IMR-90 (cell line): Measurements from ENCODE around the gene CUBN. TPM values are rescaled to one million over a fixed set of nuclear protein-coding genes. Genes with fewer than 3 reads are reported as not detected.
A peak's percentile ranks its signal among the peaks of the same experiment; 100 is the strongest.

Source experiments
- ATAC-seq: fragments of 200-7000 bp; cut with Tn5 transposase; 2 replicates; pipeline ENCODE4 v1.9.1; 2020; ENCODE audit warnings: low read depth, mild to moderate bottlenecking, moderate library complexity
- BruUV-seq: library from RNA; stranded (reverse); fragments of 400-500 nt; replicated peaks from 2 replicates; lab custom pipeline; 2021; lab: Mats Ljungman, UMichigan
- CTCF ChIA-PET: fragments of 300-600 bp; formaldehyde crosslinking; extraction: SDS; loops from one replicate; lab custom pipeline; 2021; ENCODE audit warnings: antibody characterized with exemption; lab: Yijun Ruan, JAX
- POLR2A ChIA-PET: fragments of 300-600 bp; sonication (Branson Sonifier 250); formaldehyde crosslinking; loops from one replicate; lab custom pipeline; 2022; ENCODE audit warnings: antibody characterized with exemption; ENCODE audit not compliant: unreplicated experiment; lab: Charles Lee
- DNase-seq: peaks from one replicate; pipeline ENCODE4 v3.0.0; 2013
- H2AFZ ChIP-seq: replicated peaks from 2 replicates; pipeline ENCODE3; 2013; ENCODE audit warnings: low read length, mild to moderate bottlenecking; ENCODE audit not compliant: poor library complexity
- H2AK5ac ChIP-seq: 2 replicates; pipeline ENCODE4 v1.6.1; 2013; ENCODE audit warnings: low read depth, low read length, inconsistent platforms
- H2AK9ac ChIP-seq: replicated peaks from 2 replicates; pipeline ENCODE3; 2013; ENCODE audit warnings: mild to moderate bottlenecking, low read depth, low read length, moderate library complexity; ENCODE audit not compliant: poor library complexity
- H2BK120ac ChIP-seq: 2 replicates; pipeline ENCODE4 v1.6.1; 2013; ENCODE audit warnings: low read depth, low read length, inconsistent platforms
- H2BK15ac ChIP-seq: 3 replicates; pipeline ENCODE4 v1.6.1; 2013; ENCODE audit warnings: low read depth, low read length, inconsistent platforms
- H2BK20ac ChIP-seq: 2 replicates; pipeline ENCODE4 v1.6.1; 2013; ENCODE audit warnings: low read depth, mild to moderate bottlenecking, inconsistent platforms, low read length, moderate library complexity
- H2BK5ac ChIP-seq: 2 replicates; pipeline ENCODE4 v1.6.1; 2013; ENCODE audit warnings: mild to moderate bottlenecking, low read depth, low read length, inconsistent platforms; ENCODE audit not compliant: poor library complexity, severe bottlenecking
- H3K14ac ChIP-seq: replicated peaks from 2 replicates; pipeline ENCODE4 v1.6.1; 2013; ENCODE audit warnings: low read depth, low read length, inconsistent platforms
- H3K18ac ChIP-seq: 2 replicates; pipeline ENCODE4 v1.6.1; 2013; ENCODE audit warnings: low read depth, low read length, control low read depth
- H3K23ac ChIP-seq: 2 replicates; pipeline ENCODE4 v1.6.1; 2013; ENCODE audit warnings: low read depth, low read length, inconsistent platforms
- H3K27ac ChIP-seq: 2 replicates; pipeline ENCODE4 v1.5.1; 2013; ENCODE audit warnings: mild to moderate bottlenecking, control low read depth, low read length; ENCODE audit not compliant: insufficient read depth
- H3K27me3 ChIP-seq: 2 replicates; pipeline ENCODE4 v1.6.1; 2013; ENCODE audit warnings: low read length; ENCODE audit not compliant: control insufficient read depth, insufficient read depth
- H3K36me3 ChIP-seq: 2 replicates; pipeline ENCODE4 v1.6.1; 2013; ENCODE audit warnings: low read length, mixed read lengths; ENCODE audit not compliant: control insufficient read depth, insufficient read depth
- H3K4ac ChIP-seq: 2 replicates; pipeline ENCODE4 v1.6.1; 2013; ENCODE audit warnings: low read depth, low read length, inconsistent platforms
- H3K4me1 ChIP-seq: 2 replicates; pipeline ENCODE4 v1.6.1; 2013; ENCODE audit warnings: low read length, mixed read lengths; ENCODE audit not compliant: control insufficient read depth, insufficient read depth
- H3K4me2 ChIP-seq: 2 replicates; pipeline ENCODE4 v1.6.1; 2013; ENCODE audit warnings: low read depth, mild to moderate bottlenecking, control low read depth, low read length, moderate library complexity
- H3K4me3 ChIP-seq: 2 replicates; pipeline ENCODE4 v1.5.1; 2013; ENCODE audit warnings: low read depth, mild to moderate bottlenecking, control low read depth, low read length, moderate library complexity; ENCODE audit not compliant: insufficient read depth
- H3K56ac ChIP-seq: 2 replicates; pipeline ENCODE4 v1.6.1; 2013; ENCODE audit warnings: low read length, inconsistent platforms; ENCODE audit not compliant: insufficient read depth; ENCODE audit errors: extremely low read depth
- H3K79me1 ChIP-seq, 2 experiments: 2 replicates each; pipeline ENCODE4 v1.6.1; 2013; ENCODE audit warnings: low read length in 2 of 2, inconsistent platforms in 1 of 2, low read depth in 1 of 2
- H3K9ac ChIP-seq: 2 replicates; pipeline ENCODE4 v1.6.1; 2013; ENCODE audit warnings: low read depth, low read length, control low read depth
- H3K9me1 ChIP-seq: 2 replicates; pipeline ENCODE4 v1.6.1; 2013; ENCODE audit warnings: low read length, inconsistent platforms; ENCODE audit not compliant: insufficient read depth
- H3K9me3 ChIP-seq: 2 replicates; pipeline ENCODE4 v1.6.1; 2013; ENCODE audit warnings: low read length; ENCODE audit not compliant: control insufficient read depth, insufficient read depth
- H4K20me1 ChIP-seq: 2 replicates; pipeline ENCODE4 v1.6.1; 2013; ENCODE audit warnings: low read length, inconsistent platforms; ENCODE audit not compliant: insufficient read depth
- H4K5ac ChIP-seq: 2 replicates; pipeline ENCODE4 v1.6.1; 2013; ENCODE audit warnings: mild to moderate bottlenecking, low read depth, low read length, control low read depth
- H4K8ac ChIP-seq, 2 experiments: 2 replicates each; pipeline ENCODE4 v1.6.1; 2013; ENCODE audit warnings: low read depth in 2 of 2, low read length in 2 of 2, control low read depth in 1 of 2, inconsistent platforms in 1 of 2
- H4K91ac ChIP-seq: 2 replicates; pipeline ENCODE4 v1.6.1; 2013; ENCODE audit warnings: low read depth, low read length, inconsistent platforms; ENCODE audit not compliant: insufficient read depth
- FOS ChIP-seq: fragments of 150-350 bp; IDR thresholded peaks from 2 replicates; pipeline ENCODE4 v1.6.1; 2016; ENCODE audit warnings: low read depth, low read length
- MAFK ChIP-seq: IDR thresholded peaks from 2 replicates; pipeline ENCODE4 v1.6.1; 2012; ENCODE audit warnings: low read depth, low read length, improper control_type of control experiment
- RAD21 ChIP-seq: IDR thresholded peaks from 2 replicates; pipeline ENCODE4 v1.6.1; 2012; ENCODE audit warnings: low read length, improper control_type of control experiment
- RFX5 ChIP-seq: IDR thresholded peaks from 2 replicates; pipeline ENCODE4 v1.8.0; 2012; ENCODE audit warnings: low read depth, mild to moderate bottlenecking, low read length, moderate library complexity
- SMC3 ChIP-seq: fragments of 150-350 bp; IDR thresholded peaks from 2 replicates; pipeline ENCODE4 v1.6.1; 2016; ENCODE audit warnings: low read depth, mild to moderate bottlenecking, antibody characterized with exemption, low read length, moderate library complexity
- WGBS, 2 experiments: methylation state at CpG; one replicate each; pipeline versions ENCODE4 v1.1.5 to v1.1.7; 2013; ENCODE audit warnings: missing lambda C conversion rate in 2 of 2; ENCODE audit not compliant: insufficient read length in 1 of 2; ENCODE audit errors: extremely low coverage in 2 of 2; 5-methylcytosine and 5-hydroxymethylcytosine counted together
- dilution Hi-C: fragments of 300-500 bp; cut with HindIII; formaldehyde crosslinking; loops from one replicate; pipeline ENCODE4 v1.14.3; 2018; ENCODE audit warnings: low sequenced_read_pairs; ENCODE audit not compliant: unreplicated experiment
- in situ Hi-C: fragments of 300-500 bp; cut with MboI; formaldehyde crosslinking; loops from 3 replicates; pipeline ENCODE4 v1.14.3; 2019; ENCODE audit warnings: low sequenced_read_pairs, inconsistent platforms, mixed read lengths
- intact Hi-C: fragments of 100-400 bp; cut with micrococcal nuclease; formaldehyde crosslinking; loops from 2 replicates; pipeline ENCODE4 v1.10.0; 2022
- polyA plus RNA-seq, 3 experiments: library from polyadenylated mRNA; depleted of rRNA; stranded (reverse); fragments of >200 nt; gene quantifications; 2 replicates each; pipeline ENCODE4 v1.2.3, GENCODE V29; 2012; ENCODE audit warnings: low replicate concordance in 1 of 3
- total RNA-seq: library from RNA; depleted of rRNA; stranded (reverse); fragments of >200 nt; gene quantifications from 2 replicates; pipeline ENCODE4 v1.2.3, GENCODE V29; 2012

Gene CUBN
- total and polyA plus RNA-seq, 2 of the 4 experiments (the other 2 are of a cell fraction) = 0.19 to 0.54 TPM

DNA sequence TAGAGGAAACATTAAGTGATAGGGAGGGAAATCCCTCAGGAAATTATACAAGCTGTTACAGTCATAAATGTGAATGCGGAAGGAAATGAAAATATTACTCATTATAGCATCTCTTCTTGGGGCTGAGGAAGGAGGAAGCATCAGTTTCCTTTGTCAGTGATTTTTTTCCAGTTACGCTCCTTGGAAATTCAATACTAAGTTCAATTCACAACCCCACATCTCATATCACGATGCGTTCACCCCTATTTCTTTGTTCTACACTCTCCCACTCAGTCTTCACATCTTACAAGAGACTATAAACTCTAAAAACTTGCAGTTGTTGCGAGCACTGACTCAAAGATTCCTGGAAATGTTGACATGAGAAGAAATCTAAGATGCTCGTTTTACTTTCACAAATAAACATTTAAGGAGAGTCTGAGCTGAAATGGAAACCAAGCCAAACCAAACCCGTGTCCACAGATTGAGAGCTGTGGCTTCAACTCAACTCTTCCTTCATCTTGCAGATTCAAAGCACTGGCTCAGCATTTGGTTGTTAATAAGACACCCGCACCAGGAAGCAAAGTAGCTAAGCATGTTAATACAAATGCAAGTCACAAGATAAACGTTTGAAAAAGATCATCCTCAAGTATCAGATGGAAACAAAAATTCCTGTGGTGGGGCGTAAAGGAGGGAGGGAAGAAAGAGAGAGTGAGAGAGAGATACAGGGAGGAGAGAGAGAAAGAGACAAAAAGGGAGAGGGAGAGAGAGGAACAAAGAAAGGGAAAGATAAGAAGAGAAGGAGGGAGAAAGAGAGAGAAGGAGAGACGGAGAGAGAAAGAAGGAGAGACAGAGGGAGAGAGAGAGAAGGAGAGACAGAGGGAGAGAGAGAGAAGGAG is 162.4 kb downstream of the CUBN start:
- H3K4me3 ChIP-seq = peak overlapping the region; percentile 2; the same call in 1 of the 2 replicates
- BruUV-seq = no TSS peak
- peak overlapping the region; percentile 90 for H4K5ac ChIP-seq
- H2BK120ac ChIP-seq = peak overlapping the region; percentile 98
- ChIA-PET POLR2A (interaction anchor here (0.6 to 2.8 kb wide), 4 partner anchors 11 to 55 kb away, joined by 3 to 21 read pairs (median 3); no protein-coding TSS in a partner anchor), CTCF (interaction anchor here (1.1 to 2.0 kb wide), 3 partner anchors 22 to 114 kb away, joined by 3 to 8 read pairs (median 5); no protein-coding TSS in a partner anchor)
- intact Hi-C loops = loop anchor here (1.0 to 5.0 kb wide), 6 partner anchors 58 to 234 kb away; partner anchors contain the start of gene TRDMT1
- H3K79me1 ChIP-seq = peaks cover 0 to 24% of the 10 kb centered on the region in 2 experiments; a peak in 2 of 4 replicates
- dilution Hi-C loops = no loop called here
- peak; percentile 94 for DNase-seq
- peak overlapping the region; percentile 88 to 94 for H4K8ac ChIP-seq
- peak overlapping the region; percentile 96 for H3K56ac ChIP-seq
- TF ChIP-seq SMC3 (no peak), RAD21 (peak; percentile 1; the same call in 1 of the 2 replicates), FOS (0 out of 2 replicates have a peak, but pooled peaks have one; percentile 14), RFX5 (no peak), MAFK (peak; percentile 50; the same call in 1 of the 2 replicates)
- H3K36me3 ChIP-seq = no peaks in the 10 kb centered on the region
- peak overlapping the region; percentile 96 for H3K4ac ChIP-seq
- H2BK20ac ChIP-seq = peak overlapping the region; percentile 98
- peak overlapping the region; percentile 98 for H2BK5ac ChIP-seq
- H3K4me2 ChIP-seq = peak overlapping the region; percentile 74
- no peaks in the 10 kb centered on the region for H4K20me1 ChIP-seq
- peaks cover 18% of the 10 kb centered on the region for H3K4me1 ChIP-seq
- H3K18ac ChIP-seq = peak overlapping the region; percentile 94
- peak overlapping the region; percentile 86 for H3K9ac ChIP-seq
- peak overlapping the region; percentile 89 for H3K27ac ChIP-seq
- H2AK9ac ChIP-seq = no peak overlapping the region
- peak overlapping the region; percentile 79; the same call in 1 of the 2 replicates for H2AK5ac ChIP-seq
- in situ Hi-C loops = no loop called here
- no peaks in the 10 kb centered on the region for H3K27me3 ChIP-seq
- peak overlapping the region; percentile 93 for H4K91ac ChIP-seq
- H3K9me3 ChIP-seq = no peaks in the 10 kb centered on the region
- peak overlapping the region; percentile 96 for H3K14ac ChIP-seq
- no peak overlapping the region for H2AFZ ChIP-seq
- WGBS, 2 experiments = 69% methylated on average over 2 of the region's 11 CpGs; no CpG with 5 or more reads in 1 of the 2 experiments
- peak overlapping the region; percentile 82 for H2BK15ac ChIP-seq
- peaks cover 19% of the 10 kb centered on the region for H3K9me1 ChIP-seq
- ATAC-seq = peak; percentile 48
- peak overlapping the region; percentile 97; the same call in 1 of the 2 replicates for H3K23ac ChIP-seq
